ENCODE measurements around the gene TNIK.
A peak's percentile ranks its signal among the peaks of the same experiment; 100 is the strongest.

The TNIK gene

DNA sequence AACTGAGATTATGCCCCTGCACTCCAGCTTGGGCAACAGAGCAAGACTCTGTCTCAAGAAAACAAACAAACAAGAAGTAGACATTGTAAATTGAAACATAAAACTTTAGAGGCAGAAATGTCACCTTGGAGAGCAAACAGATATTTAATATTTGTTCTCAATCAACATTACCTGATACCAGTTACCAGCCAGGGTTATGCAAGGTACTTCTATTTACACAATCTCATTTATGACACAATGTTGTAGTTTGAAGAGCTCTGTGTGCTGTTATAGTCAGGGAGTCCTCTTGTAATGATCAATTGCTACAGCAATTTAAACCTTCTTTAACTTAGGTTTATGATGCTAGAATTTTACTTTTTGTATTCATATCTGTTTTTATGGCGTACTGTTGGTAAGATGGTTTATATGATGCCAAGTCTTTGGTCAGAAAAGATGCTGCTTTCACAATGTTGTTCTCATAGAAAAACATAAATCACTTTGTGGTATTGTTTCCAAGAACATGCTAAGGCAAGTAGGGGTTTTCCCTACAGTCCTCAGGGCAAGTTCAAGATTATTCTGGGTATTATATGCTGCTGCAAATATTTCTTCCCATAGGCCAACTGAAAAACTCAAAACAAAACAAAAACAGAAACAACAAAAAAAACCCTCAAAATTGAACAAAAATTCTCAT, 173.5 kb downstream of the TNIK start:
- in situ Hi-C loops (cut with MboI; ENCODE audit: low sequenced_read_pairs, unreplicated experiment): no loop called here
- DNase-seq (ENCODE audit: low spot score): peak; percentile 37
- TF ChIP-seq, protein P1, sequence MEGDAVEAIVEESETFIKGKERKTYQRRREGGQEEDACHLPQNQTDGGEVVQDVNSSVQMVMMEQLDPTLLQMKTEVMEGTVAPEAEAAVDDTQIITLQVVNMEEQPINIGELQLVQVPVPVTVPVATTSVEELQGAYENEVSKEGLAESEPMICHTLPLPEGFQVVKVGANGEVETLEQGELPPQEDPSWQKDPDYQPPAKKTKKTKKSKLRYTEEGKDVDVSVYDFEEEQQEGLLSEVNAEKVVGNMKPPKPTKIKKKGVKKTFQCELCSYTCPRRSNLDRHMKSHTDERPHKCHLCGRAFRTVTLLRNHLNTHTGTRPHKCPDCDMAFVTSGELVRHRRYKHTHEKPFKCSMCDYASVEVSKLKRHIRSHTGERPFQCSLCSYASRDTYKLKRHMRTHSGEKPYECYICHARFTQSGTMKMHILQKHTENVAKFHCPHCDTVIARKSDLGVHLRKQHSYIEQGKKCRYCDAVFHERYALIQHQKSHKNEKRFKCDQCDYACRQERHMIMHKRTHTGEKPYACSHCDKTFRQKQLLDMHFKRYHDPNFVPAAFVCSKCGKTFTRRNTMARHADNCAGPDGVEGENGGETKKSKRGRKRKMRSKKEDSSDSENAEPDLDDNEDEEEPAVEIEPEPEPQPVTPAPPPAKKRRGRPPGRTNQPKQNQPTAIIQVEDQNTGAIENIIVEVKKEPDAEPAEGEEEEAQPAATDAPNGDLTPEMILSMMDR (IDR thresholded peaks at IDR 0.05; ENCODE audit: borderline replicate concordance, control extremely low read depth, extremely low read depth, insufficient read depth, missing control alignments): no peak

DNA sequence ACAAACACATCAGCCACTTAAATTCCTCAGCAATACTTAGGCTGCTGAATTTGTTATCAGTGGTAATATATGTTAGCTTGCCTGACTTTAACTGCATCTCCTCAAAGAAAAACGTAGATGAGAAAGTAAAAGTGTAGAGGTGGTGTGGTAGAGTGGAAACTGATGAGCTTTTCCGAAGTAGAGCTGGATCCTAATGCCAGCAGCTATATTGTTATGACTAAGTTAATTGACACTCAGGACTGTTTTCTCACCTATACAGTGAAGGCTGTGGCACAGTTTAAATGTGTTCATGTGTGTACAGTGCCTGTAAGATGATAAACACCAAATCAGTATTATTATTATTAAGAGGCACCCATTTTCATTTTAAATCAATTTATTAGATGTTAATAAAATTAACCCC, 174.9 kb downstream of the TNIK start:
- TF ChIP-seq, protein P1 (IDR thresholded peaks at IDR 0.05; ENCODE audit: borderline replicate concordance, control extremely low read depth, extremely low read depth, insufficient read depth, missing control alignments): no peak
- in situ Hi-C loops (cut with MboI; ENCODE audit: low sequenced_read_pairs, unreplicated experiment): no loop called here
- DNase-seq (ENCODE audit: low spot score): no peak

DNA sequence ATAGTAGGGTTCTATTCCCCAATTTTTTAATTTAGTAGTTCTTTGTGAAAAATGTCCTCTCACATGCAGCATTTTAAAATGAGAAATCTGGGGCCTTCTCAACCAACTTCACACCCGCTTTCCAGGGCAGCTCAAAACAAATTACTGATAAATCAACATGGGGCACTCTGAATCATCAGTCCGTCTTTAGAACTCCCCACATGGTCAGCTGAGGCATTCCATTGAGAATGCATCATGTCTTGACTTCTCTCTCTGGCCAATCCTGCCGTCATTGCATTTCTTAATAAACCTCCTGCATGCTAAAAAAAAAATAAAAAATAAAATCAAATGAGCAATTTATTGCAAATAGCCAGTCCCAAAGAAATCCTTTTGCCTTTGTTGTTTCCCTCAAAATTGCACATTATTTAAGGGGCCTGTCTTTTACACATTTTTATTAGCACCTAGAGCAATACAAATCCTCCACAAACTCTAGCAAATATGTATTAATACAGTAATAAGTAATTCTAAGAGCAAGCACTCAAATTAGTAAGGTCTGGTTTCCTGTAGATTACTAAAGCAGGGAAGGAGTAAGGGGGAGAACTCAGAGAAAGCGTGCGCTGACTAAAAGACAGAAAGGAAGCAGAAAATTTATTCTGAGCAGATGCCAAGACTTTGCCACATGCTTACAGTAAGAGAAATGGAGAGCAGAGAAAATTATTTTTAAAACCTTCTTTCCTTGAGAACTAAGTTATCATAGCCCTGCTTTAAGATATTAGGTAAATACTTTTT, 175.7 kb downstream of the TNIK start:
- in situ Hi-C loops (cut with MboI; ENCODE audit: low sequenced_read_pairs, unreplicated experiment): no loop called here
- TF ChIP-seq, protein P1 (IDR thresholded peaks at IDR 0.05; ENCODE audit: borderline replicate concordance, control extremely low read depth, extremely low read depth, insufficient read depth, missing control alignments): no peak
- DNase-seq (ENCODE audit: low spot score): no peak

DNA sequence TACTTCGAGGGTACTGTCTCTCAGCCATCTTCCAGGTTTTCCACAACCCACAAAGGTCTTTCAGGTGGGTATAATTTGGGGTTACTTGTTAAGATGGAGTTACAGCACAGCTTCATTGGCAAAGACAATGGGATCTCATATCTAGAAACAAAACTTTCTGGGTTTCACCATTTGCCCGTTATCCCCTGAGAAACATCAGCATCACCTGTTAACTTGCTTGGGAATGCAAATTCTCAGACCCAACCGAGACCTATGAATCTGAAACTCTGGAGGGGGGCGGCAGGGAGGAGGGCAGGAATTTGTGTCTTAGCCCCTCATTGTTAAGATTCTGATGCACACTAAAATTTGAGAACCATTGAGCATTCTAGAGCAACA, 176.4 kb downstream of the TNIK start:
- in situ Hi-C loops (cut with MboI; ENCODE audit: low sequenced_read_pairs, unreplicated experiment): no loop called here
- TF ChIP-seq, protein P1 (IDR thresholded peaks at IDR 0.05; ENCODE audit: borderline replicate concordance, control extremely low read depth, extremely low read depth, insufficient read depth, missing control alignments): no peak
- no peak for DNase-seq (ENCODE audit: low spot score)

DNA sequence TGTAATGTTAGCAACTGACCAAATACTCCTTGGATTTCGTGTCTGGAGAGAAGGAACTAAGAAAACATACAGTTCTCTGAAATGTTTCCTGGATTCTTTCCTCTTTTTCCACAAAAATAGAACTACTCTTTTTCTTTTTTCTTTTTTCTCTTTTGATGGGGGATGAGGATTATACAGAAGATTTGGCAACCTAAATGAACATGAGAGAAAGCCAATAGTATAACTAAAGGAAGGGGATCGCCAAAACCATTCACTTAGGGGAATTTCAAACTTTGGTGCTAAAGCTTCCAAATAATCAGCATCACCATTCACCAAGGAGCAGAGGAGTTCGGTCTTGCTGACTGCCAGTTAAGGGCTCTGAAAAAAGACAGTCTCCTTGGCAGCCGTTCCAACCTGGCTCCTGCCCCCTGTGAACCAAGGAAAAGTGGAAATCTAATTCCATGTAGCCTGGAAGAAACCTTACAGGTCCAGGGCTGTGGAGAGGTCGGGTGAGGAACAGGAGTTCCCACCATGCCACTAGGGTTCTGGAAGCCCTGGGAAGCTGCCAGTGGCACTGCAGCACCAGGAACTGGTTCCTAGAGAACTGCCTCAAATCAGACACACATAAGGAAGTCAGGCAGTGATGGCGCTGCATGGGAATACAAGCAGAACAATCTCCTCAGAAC, 176.9 kb downstream of the TNIK start:
- no peak for DNase-seq (ENCODE audit: low spot score)
- in situ Hi-C loops (cut with MboI; ENCODE audit: low sequenced_read_pairs, unreplicated experiment): no loop called here
- TF ChIP-seq, protein P1 (IDR thresholded peaks at IDR 0.05; ENCODE audit: borderline replicate concordance, control extremely low read depth, extremely low read depth, insufficient read depth, missing control alignments): no peak

DNA sequence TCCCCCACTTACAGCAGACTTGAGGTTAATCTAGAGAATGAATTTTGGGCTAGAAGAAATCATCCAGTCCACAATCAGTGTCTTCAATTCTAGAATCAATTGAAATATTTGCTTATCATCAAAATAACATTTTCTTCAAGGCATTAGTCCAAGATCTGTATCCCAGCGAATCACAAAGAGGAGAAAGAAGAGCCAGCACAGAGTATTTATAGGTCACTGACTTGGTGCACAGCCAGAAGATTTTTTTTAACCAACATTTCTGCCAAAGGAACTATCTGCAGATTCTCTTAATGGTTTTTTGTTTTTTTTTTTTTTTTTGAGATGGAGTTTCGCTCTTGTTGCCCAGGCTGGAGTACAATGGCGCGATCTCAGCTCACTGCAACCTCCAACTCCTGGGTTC, 178.2 kb downstream of the TNIK start:
- DNase-seq (ENCODE audit: low spot score): no peak
- in situ Hi-C loops (cut with MboI; ENCODE audit: low sequenced_read_pairs, unreplicated experiment): no loop called here
- TF ChIP-seq, protein P1 (IDR thresholded peaks at IDR 0.05; ENCODE audit: borderline replicate concordance, control extremely low read depth, extremely low read depth, insufficient read depth, missing control alignments): no peak

Measured in GM13976 (cell line).